Osteocyte (in vitro differentiated cells): ENCODE data around the gene KCNK18. TPM values are rescaled to one million over a fixed set of nuclear protein-coding genes. Genes with fewer than 3 reads are reported as not detected.

Experiments
- DNase-seq: peaks from one replicate; pipeline ENCODE4 v3.0.0; 2021; ENCODE audit warnings: mixed read lengths; ENCODE audit not compliant: unreplicated experiment; ENCODE audit errors: extremely low spot score
- H3K27ac Mint-ChIP-seq: one replicate; pipeline ENCODE4 v1.8.0; 2021; ENCODE audit warnings: mild to moderate bottlenecking, mixed read lengths; ENCODE audit not compliant: unreplicated experiment
- H3K27me3 Mint-ChIP-seq: one replicate; pipeline ENCODE4 v1.8.0; 2021; ENCODE audit warnings: mixed read lengths; ENCODE audit not compliant: unreplicated experiment
- H3K36me3 Mint-ChIP-seq: one replicate; pipeline ENCODE4 v1.8.0; 2021; ENCODE audit warnings: mixed read lengths; ENCODE audit not compliant: unreplicated experiment
- H3K4me1 Mint-ChIP-seq: one replicate; pipeline ENCODE4 v1.8.0; 2021; ENCODE audit warnings: mixed read lengths; ENCODE audit not compliant: unreplicated experiment
- H3K4me3 Mint-ChIP-seq: one replicate; pipeline ENCODE4 v1.8.0; 2021; ENCODE audit warnings: mild to moderate bottlenecking, moderate library complexity, mixed read lengths; ENCODE audit not compliant: unreplicated experiment
- H3K9me3 Mint-ChIP-seq: one replicate; pipeline ENCODE4 v1.8.0; 2021; ENCODE audit warnings: mixed read lengths; ENCODE audit not compliant: unreplicated experiment
- long read RNA-seq: library from polyadenylated mRNA; unstranded; transcript quantifications from one replicate; pipeline ENCODE4 v2.0.0, GENCODE V29; 2021
- total RNA-seq: library from RNA; stranded (reverse); gene quantifications from 2 replicates; pipeline ENCODE4 v1.2.1, GENCODE V29; 2021
- TF ChIP-seq, protein P1 (sequence below): fragments of 200-600 bp; sonication (generic); IDR thresholded peaks from 2 replicates; pipeline ENCODE4 v1.5.0; 2021; ENCODE audit warnings: antibody characterized with exemption, mild to moderate bottlenecking, moderate library complexity

KCNK18 gene
- not detected in 2 replicates for total RNA-seq
- long read RNA-seq: 0 reads

DNA sequence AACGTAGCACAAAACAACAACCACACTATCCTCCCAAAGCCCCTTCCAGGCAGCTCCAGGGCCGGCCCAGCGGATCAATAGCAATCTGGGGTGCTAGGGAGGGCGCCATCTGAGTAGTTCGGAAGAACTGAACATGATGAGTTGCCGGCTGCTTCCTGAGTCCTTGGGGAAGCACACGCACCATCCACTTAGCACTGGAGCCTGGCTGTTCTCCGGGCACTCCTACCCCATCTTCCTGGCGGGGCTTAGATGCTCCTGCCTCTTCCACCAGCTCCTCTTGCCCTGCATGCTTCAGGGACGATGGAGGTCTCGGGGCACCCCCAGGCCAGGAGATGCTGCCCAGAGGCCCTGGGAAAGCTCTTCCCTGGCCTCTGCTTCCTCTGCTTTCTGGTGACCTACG, at the start of gene KCNK18:
Gene KCNK18, plus strand, starts transcription at position 301 of the 400 bp plus-strand sequence. Its CDS starts 0 bp downstream, at position 301.
- TF ChIP-seq, protein P1, sequence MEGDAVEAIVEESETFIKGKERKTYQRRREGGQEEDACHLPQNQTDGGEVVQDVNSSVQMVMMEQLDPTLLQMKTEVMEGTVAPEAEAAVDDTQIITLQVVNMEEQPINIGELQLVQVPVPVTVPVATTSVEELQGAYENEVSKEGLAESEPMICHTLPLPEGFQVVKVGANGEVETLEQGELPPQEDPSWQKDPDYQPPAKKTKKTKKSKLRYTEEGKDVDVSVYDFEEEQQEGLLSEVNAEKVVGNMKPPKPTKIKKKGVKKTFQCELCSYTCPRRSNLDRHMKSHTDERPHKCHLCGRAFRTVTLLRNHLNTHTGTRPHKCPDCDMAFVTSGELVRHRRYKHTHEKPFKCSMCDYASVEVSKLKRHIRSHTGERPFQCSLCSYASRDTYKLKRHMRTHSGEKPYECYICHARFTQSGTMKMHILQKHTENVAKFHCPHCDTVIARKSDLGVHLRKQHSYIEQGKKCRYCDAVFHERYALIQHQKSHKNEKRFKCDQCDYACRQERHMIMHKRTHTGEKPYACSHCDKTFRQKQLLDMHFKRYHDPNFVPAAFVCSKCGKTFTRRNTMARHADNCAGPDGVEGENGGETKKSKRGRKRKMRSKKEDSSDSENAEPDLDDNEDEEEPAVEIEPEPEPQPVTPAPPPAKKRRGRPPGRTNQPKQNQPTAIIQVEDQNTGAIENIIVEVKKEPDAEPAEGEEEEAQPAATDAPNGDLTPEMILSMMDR: no peak
- Mint-ChIP-seq H3K36me3 (no peaks in the 10 kb centered on the region), H3K9me3 (no peaks in the 10 kb centered on the region), H3K27ac (no peak within 1 kb of the TSS), H3K4me1 (no peaks in the 10 kb centered on the region), H3K27me3 (no peaks in the 10 kb centered on the region), H3K4me3 (no peak within 1 kb of the TSS)
- DNase-seq: no peak

GRCh38 chr10:117148284-117148683, 49.0 kb upstream of the KCNK18 start:
- Mint-ChIP-seq H3K9me3 (peaks cover 7% of the 10 kb centered on the region), H3K4me3 (no peak overlapping the region), H3K36me3 (no peaks in the 10 kb centered on the region), H3K27me3 (peaks cover 43% of the 10 kb centered on the region), H3K27ac (no peak overlapping the region), H3K4me1 (no peaks in the 10 kb centered on the region)
- DNase-seq: no peak
- TF ChIP-seq, protein P1: no peak

- Mint-ChIP-seq H3K9me3 (no peaks in the 10 kb centered on the region), H3K4me3 (no peak overlapping the region), H3K4me1 (no peaks in the 10 kb centered on the region), H3K36me3 (no peaks in the 10 kb centered on the region), H3K27ac (no peak overlapping the region), H3K27me3 (peaks cover 34% of the 10 kb centered on the region)
- TF ChIP-seq, protein P1: no peak
- no peak for DNase-seq
Observed at GRCh38 chr10:117152668-117153067, 44.6 kb upstream of the KCNK18 start.

GRCh38 chr10:117158297-117158696, 39.0 kb upstream of the KCNK18 start:
- Mint-ChIP-seq H3K9me3 (no peaks in the 10 kb centered on the region), H3K36me3 (no peaks in the 10 kb centered on the region), H3K27me3 (peaks cover 71% of the 10 kb centered on the region), H3K4me1 (peaks cover 7% of the 10 kb centered on the region), H3K4me3 (no peak overlapping the region), H3K27ac (no peak overlapping the region)
- no peak for DNase-seq
- TF ChIP-seq, protein P1: no peak

- DNase-seq: no peak
Observed at GRCh38 chr10:117159390-117159789, 37.9 kb upstream of the KCNK18 start.

More at GRCh38 chr10:117159390-117159789, 37.9 kb upstream of the KCNK18 start:
- Mint-ChIP-seq H3K27me3 (peaks cover 77% of the 10 kb centered on the region), H3K27ac (no peak overlapping the region), H3K9me3 (no peaks in the 10 kb centered on the region), H3K4me3 (no peak overlapping the region), H3K36me3 (no peaks in the 10 kb centered on the region), H3K4me1 (peaks cover 14% of the 10 kb centered on the region)
- TF ChIP-seq, protein P1: no peak
